Measurements from ENCODE around the gene SSR4. TPM values are rescaled to one million over a fixed set of nuclear protein-coding genes. Genes with fewer than 3 reads are reported as not detected.

The SSR4 gene
- total RNA-seq, 1 experiment from 2014 or later: 298 TPM

DNA sequence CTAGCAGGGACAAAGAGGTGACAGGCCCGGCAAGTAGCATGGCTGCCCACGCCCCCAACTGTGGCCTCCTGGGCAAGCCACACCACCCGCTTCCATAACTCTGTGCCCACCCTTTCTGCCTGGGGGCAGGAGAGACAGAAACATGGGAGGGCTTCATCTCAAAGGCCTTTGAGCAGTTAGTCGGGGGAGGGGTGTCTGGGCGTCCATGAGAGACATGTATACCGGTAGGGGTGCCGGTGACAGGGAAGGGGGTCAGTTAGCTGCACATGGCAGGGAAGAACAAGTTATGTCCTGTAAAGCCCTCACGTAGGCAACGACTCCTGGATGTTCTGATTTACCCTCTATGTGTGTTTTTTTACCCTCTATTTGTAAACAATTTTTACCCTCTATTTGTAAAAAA is 26.6 kb downstream of the SSR4 start:
- POLR2A ChIA-PET (ENCODE audit: unreplicated experiment): no interaction called here
- TF ChIP-seq EZH2phosphoT487 (IDR thresholded peaks at IDR 0.05; ENCODE audit: borderline replicate concordance, low read length) (no peak), EZH2 (IDR thresholded peaks at IDR 0.05; ENCODE audit: low read length, unreplicated experiment) (no peak)
- TF ChIP-seq, protein P1, sequence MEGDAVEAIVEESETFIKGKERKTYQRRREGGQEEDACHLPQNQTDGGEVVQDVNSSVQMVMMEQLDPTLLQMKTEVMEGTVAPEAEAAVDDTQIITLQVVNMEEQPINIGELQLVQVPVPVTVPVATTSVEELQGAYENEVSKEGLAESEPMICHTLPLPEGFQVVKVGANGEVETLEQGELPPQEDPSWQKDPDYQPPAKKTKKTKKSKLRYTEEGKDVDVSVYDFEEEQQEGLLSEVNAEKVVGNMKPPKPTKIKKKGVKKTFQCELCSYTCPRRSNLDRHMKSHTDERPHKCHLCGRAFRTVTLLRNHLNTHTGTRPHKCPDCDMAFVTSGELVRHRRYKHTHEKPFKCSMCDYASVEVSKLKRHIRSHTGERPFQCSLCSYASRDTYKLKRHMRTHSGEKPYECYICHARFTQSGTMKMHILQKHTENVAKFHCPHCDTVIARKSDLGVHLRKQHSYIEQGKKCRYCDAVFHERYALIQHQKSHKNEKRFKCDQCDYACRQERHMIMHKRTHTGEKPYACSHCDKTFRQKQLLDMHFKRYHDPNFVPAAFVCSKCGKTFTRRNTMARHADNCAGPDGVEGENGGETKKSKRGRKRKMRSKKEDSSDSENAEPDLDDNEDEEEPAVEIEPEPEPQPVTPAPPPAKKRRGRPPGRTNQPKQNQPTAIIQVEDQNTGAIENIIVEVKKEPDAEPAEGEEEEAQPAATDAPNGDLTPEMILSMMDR (conservative IDR thresholded peaks at IDR 0.05; ENCODE audit: low read depth, low read length): no peak
- ATAC-seq: no peak
- no peak for DNase-seq
- peaks cover 9% of the 10 kb centered on the region; the same call in 1 of the 2 replicates for H3K27me3 ChIP-seq (ENCODE audit: low read length)
- H3K4me2 ChIP-seq (ENCODE audit: low read length): no peak overlapping the region
- H3K9me3 ChIP-seq (ENCODE audit: low read length): no peaks in the 10 kb centered on the region
- H3K4me1 ChIP-seq (ENCODE audit: insufficient read depth, low read length): no peaks in the 10 kb centered on the region; the same call in 1 of the 2 replicates
- intact Hi-C loops (cut with micrococcal nuclease): no loop called here
- H3K4me3 ChIP-seq (ENCODE audit: low read length): no peak overlapping the region
- H2AFZ ChIP-seq (ENCODE audit: low read length): no peak overlapping the region
- CTCF ChIA-PET: no interaction called here
- no peaks in the 10 kb centered on the region for H3K79me2 ChIP-seq (ENCODE audit: low read length)
- no TSS peak for BruUV-seq (replicated peaks)
- H3F3A ChIP-seq (ENCODE audit: low read length, unreplicated experiment): no peaks in the 10 kb centered on the region
- no peaks in the 10 kb centered on the region for H3K9me2 ChIP-seq (replicated peaks; ENCODE audit: low read length)
- H3K9ac ChIP-seq (ENCODE audit: low read length): no peak overlapping the region
- H3K27ac ChIP-seq (ENCODE audit: low read length): no peak overlapping the region
- no peaks in the 10 kb centered on the region for H3K36me3 ChIP-seq (ENCODE audit: low read depth, low read length)
- no peaks in the 10 kb centered on the region for H4K20me1 ChIP-seq (ENCODE audit: low read length)

DNA sequence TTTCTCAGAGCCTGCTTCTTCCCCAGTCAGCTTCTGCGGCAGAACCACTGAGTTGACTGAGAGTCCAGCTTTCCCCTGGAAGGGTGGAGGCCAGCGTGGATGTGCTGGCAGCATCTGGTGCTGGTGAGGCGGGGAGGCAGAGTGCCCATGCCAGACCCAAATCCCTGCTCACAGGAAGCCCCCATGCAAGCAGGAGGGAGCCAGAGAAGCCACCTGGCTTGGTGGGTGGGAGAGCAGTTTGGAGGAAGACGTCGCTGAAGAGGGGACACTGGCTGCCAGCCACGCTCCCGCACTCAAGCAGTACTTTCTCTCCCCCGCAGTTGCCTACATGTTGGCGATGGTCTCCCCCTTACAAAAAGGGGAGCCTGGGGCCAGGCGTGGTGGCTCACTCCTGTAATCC is 29.9 kb downstream of the SSR4 start:
- H3K36me3 ChIP-seq (ENCODE audit: low read depth, low read length): no peaks in the 10 kb centered on the region
- no peaks in the 10 kb centered on the region; the same call in 1 of the 2 replicates for H3K4me1 ChIP-seq (ENCODE audit: insufficient read depth, low read length)
- no peaks in the 10 kb centered on the region for H3K9me3 ChIP-seq (ENCODE audit: low read length)
- H3K79me2 ChIP-seq (ENCODE audit: low read length): no peaks in the 10 kb centered on the region
- intact Hi-C loops (cut with micrococcal nuclease): no loop called here
- H3K9ac ChIP-seq (ENCODE audit: low read length): no peak overlapping the region
- no peaks in the 10 kb centered on the region for H3K9me2 ChIP-seq (replicated peaks; ENCODE audit: low read length)
- no peak overlapping the region for H3K4me2 ChIP-seq (ENCODE audit: low read length)
- H3K4me3 ChIP-seq (ENCODE audit: low read length): no peak overlapping the region
- H3K27me3 ChIP-seq (ENCODE audit: low read length): peaks cover 23% of the 10 kb centered on the region
- CTCF ChIA-PET: no interaction called here
- H2AFZ ChIP-seq (ENCODE audit: low read length): no peak overlapping the region
- ATAC-seq: no peak
- TF ChIP-seq, protein P1 (conservative IDR thresholded peaks at IDR 0.05; ENCODE audit: low read depth, low read length): no peak
- TF ChIP-seq EZH2 (IDR thresholded peaks at IDR 0.05; ENCODE audit: low read length, unreplicated experiment) (no peak), EZH2phosphoT487 (IDR thresholded peaks at IDR 0.05; ENCODE audit: borderline replicate concordance, low read length) (no peak)
- H4K20me1 ChIP-seq (ENCODE audit: low read length): no peaks in the 10 kb centered on the region
- no peak overlapping the region for H3K27ac ChIP-seq (ENCODE audit: low read length)
- POLR2A ChIA-PET (ENCODE audit: unreplicated experiment): no interaction called here
- no TSS peak for BruUV-seq (replicated peaks)
- DNase-seq: no peak
- no peaks in the 10 kb centered on the region for H3F3A ChIP-seq (ENCODE audit: low read length, unreplicated experiment)

DNA sequence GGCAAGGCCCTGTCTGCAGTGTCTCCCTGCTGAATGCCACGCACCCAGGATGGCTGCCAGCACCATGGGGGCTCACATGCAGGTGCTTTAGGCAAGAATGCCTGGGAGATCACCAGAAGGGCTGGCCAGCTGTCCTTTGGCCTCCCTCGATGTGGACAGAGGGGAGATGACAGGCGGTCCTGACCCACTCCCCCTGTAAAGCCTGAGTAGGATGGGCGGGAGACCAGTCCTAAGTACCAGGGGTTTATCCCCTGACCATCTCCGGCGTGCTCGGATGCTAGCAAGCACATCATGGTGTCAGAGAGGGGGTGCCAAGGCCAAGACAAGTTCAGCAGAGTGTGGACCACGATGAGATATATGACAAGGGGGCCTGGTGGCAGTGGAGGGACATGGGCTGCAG is 30.6 kb downstream of the SSR4 start:
- TF ChIP-seq, protein P1 (conservative IDR thresholded peaks at IDR 0.05; ENCODE audit: low read depth, low read length): no peak
- Histone ChIP-seq H3K79me2 (ENCODE audit: low read length) (no peaks in the 10 kb centered on the region), H3K27me3 (ENCODE audit: low read length) (peaks cover 30% of the 10 kb centered on the region), H3K4me1 (ENCODE audit: insufficient read depth, low read length) (no peaks in the 10 kb centered on the region), H3K4me2 (ENCODE audit: low read length) (no peak overlapping the region), H4K20me1 (ENCODE audit: low read length) (no peaks in the 10 kb centered on the region), H3K9me3 (ENCODE audit: low read length) (no peaks in the 10 kb centered on the region), H3K36me3 (ENCODE audit: low read depth, low read length) (no peaks in the 10 kb centered on the region), H3K27ac (ENCODE audit: low read length) (no peak overlapping the region), H2AFZ (ENCODE audit: low read length) (no peak overlapping the region), H3K9me2 (replicated peaks; ENCODE audit: low read length) (no peaks in the 10 kb centered on the region), H3F3A (ENCODE audit: low read length, unreplicated experiment) (no peaks in the 10 kb centered on the region), H3K4me3 (ENCODE audit: low read length) (no peak overlapping the region), H3K9ac (ENCODE audit: low read length) (no peak overlapping the region)
- ATAC-seq (no peak), DNase-seq (no peak)
- BruUV-seq (replicated peaks): no TSS peak
- ChIA-PET POLR2A (ENCODE audit: unreplicated experiment) (no interaction called here), CTCF (no interaction called here)
- intact Hi-C loops (cut with micrococcal nuclease): no loop called here
